Measurements from ENCODE around the gene GTF2H1.

GTF2H1 gene

DNA sequence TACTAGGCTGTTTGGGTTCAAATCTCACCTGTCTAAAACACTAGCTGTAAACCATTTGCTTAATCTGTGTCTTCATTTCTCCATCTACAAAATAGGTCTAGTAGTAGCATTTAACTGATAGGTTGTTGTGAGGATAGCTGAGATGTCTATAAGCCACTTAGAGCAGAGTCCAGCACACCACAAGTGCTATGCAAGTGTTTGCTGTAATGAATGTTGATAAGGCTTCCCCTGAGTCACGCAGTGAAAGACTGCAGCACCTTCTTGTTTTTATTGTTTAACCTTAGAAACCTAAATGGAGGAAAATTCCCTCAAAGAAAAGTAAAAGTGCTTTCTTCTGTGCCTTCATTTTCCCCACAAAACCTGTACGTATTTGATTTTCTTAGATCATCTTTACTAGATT is 48.9 kb downstream of the GTF2H1 start:
- no peak for DNase-seq (ENCODE audit: insufficient read length, low spot score)
- no peak for FAIRE-seq
- TF ChIP-seq, protein P1, sequence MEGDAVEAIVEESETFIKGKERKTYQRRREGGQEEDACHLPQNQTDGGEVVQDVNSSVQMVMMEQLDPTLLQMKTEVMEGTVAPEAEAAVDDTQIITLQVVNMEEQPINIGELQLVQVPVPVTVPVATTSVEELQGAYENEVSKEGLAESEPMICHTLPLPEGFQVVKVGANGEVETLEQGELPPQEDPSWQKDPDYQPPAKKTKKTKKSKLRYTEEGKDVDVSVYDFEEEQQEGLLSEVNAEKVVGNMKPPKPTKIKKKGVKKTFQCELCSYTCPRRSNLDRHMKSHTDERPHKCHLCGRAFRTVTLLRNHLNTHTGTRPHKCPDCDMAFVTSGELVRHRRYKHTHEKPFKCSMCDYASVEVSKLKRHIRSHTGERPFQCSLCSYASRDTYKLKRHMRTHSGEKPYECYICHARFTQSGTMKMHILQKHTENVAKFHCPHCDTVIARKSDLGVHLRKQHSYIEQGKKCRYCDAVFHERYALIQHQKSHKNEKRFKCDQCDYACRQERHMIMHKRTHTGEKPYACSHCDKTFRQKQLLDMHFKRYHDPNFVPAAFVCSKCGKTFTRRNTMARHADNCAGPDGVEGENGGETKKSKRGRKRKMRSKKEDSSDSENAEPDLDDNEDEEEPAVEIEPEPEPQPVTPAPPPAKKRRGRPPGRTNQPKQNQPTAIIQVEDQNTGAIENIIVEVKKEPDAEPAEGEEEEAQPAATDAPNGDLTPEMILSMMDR (IDR thresholded peaks at IDR 0.05; ENCODE audit: insufficient read depth, missing control alignments), result no peak

DNA sequence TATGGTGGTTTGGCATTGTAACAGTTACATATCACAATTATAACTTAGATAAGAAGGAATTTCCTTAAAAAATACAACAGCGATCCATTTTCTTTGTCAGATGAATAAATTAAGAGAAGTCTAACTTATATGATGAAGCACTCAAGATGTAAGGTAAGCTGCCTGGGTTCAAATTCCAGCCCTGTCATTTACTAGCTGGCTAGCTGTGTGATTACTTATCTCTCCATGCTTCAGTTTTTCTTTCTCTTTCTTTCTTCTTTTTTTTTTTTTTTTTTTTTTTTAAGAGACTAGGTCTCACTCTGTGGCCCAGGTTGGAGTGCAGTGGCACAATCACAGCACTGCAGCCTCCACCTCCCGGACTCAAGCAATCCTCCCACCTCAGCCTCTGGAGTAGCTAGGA is 49.8 kb downstream of the GTF2H1 start:
- TF ChIP-seq, protein P1 (IDR thresholded peaks at IDR 0.05; ENCODE audit: insufficient read depth, missing control alignments), result no peak
- DNase-seq (ENCODE audit: insufficient read length, low spot score) (no peak), FAIRE-seq (no peak)

DNA sequence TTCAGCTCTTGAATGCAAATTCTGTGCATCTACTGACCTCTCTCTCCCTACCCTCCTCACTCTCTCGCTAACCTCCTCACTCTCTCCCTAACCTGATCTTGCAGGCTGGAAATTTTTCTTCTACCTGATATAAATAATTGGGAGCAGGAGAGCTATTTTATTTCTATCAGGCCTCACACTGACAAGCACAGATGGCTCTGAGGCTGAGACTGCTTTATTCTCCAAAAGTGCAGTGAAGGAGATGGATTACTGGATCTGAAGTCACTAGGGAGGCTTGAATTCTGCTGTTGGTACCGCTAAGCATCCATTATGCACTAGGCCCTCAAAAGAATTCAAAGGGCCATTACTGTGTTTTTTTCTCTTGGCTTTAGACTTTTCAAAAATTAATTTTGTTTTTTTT is 52.6 kb downstream of the GTF2H1 start:
- TF ChIP-seq, protein P1 (IDR thresholded peaks at IDR 0.05; ENCODE audit: insufficient read depth, missing control alignments), result no peak
- no peak for FAIRE-seq
- DNase-seq (ENCODE audit: insufficient read length, low spot score), result no peak

DNA sequence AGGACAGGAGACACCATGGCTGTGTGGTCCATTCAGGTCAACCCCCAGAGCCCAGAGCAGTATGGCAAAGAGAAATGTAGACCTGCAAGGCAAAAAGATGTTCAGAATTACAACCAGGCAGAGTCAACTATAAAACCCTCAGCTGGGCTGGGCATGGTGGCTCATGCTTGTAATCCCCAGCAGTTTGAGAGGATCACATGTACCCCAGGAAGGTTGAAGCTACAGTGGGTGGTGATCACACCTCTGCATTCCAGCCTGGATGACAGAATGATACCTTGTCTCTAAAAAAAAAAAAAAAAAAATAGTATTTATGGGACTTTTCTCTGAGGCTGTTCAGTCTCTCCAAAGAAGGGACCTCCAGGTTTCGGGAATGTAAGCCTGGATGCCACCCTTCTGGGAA is 53.6 kb downstream of the GTF2H1 start:
- FAIRE-seq (no peak), DNase-seq (ENCODE audit: insufficient read length, low spot score) (no peak)
- TF ChIP-seq, protein P1 (IDR thresholded peaks at IDR 0.05; ENCODE audit: insufficient read depth, missing control alignments), result no peak

DNA sequence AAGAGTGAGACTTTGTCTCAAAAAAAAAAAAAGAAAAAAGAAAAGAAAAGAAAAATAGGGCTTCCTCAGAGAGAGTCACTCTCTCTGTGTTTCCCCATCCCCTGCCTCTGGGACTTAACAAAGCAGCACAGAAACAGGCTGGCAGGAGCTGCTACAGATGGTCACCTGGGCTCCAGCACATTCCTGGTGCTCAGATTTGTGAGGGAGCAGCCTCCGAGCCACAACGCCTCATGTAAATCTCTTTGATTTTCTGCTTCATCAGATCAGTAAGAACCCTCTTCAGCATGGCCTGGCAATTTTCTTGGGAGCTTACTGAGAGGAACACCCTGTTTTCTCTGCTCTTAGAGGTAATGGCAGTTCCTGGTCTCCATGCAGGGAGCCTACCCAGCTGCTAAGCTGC is 56.8 kb downstream of the GTF2H1 start:
- no peak for DNase-seq (ENCODE audit: insufficient read length, low spot score)

DNA sequence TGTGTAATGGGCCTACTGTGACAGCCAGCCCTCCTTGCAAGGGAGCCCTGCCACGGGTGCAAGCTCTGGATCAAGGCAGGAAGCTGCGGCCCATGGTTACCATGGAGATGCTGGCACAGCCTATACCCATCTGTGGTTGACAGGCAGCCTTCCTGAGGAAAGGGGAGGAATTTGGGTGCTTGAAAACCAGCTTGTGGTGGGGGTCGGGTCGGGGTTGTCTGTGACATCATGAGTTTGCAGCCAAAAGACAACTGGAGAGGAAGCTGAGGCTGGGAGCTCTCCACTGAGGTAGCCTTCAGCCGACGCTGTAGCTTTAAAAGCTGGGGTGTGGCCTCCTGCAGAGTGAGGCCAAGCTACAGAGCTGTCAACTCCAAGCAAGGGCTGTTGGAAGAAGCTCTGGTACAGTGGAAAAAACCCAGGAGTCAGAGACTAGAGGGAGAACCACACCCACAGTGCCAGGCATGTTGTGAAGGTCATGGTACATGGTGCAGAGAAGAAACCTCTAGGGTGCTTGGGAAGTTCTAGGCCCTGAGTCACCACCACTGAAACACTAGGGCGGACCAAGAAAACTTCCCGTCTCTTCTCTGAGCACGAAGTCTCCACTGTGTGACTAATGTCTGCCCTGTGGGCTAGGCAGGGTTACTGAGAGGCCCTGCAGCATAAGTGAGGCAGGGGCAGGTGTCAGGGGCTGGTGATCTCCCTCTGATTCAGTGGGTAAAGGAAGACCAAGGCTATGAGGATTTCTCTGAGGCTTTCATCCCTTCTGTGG is 61.2 kb downstream of the GTF2H1 start:
- DNase-seq (ENCODE audit: insufficient read length, low spot score) (no peak), FAIRE-seq (no peak)
- TF ChIP-seq, protein P1 (IDR thresholded peaks at IDR 0.05; ENCODE audit: insufficient read depth, missing control alignments), result no peak

More for the DNA sequence above, 56.8 kb downstream of the GTF2H1 start:
- FAIRE-seq, result no peak
- TF ChIP-seq, protein P1 (IDR thresholded peaks at IDR 0.05; ENCODE audit: insufficient read depth, missing control alignments), result no peak

DNA sequence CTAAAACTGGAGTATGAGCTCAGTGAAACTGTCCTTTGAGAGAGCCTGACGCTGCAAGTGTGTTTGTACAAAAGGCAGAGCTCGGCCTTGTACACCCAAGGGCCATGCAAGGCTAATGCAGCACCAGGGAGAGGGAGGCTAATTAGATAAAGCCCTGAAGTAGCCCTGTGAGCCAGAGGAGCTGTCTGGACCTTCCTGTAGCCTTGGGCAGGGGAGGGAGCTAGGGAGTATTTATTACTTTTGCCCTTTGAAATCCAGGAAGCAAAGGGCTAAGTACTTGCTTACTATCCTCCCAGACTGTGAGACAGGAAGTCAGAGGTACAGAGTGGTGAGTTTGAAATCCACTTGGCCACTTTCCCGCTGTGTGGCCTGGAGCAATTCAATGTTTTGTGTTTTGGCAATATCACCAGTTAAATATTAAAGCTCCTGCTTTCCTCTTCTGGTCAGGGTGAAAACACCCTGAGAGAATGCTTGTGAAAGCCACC is 61.8 kb downstream of the GTF2H1 start:
- DNase-seq (ENCODE audit: insufficient read length, low spot score), result no peak
- TF ChIP-seq, protein P1 (IDR thresholded peaks at IDR 0.05; ENCODE audit: insufficient read depth, missing control alignments), result no peak
- no peak for FAIRE-seq
